ENCODE data around the gene CCDC86. TPM values are rescaled to one million over a fixed set of nuclear protein-coding genes. Genes with fewer than 3 reads are reported as not detected.

Gene CCDC86
- total RNA-seq, 1 donor from 2014 or later: 3.3 TPM

GRCh38 chr11:60866911-60867870 is 25.3 kb downstream of the CCDC86 start, which contains the start of gene ZP1:
Gene ZP1 (plus strand): TSS chr11:60867542. CDS start chr11:60867562, 20 bp downstream.
- Histone ChIP-seq H3K4me2 (no peak within 1 kb of the TSS), H3K27ac (no peak within 1 kb of the TSS), H4K20me1 (ENCODE audit: low read depth) (no peaks in the 10 kb centered on the region), H3F3A (ENCODE audit: low read depth) (no peaks in the 10 kb centered on the region), H3K27me3 (no peaks in the 10 kb centered on the region), H3K9me3 (ENCODE audit: low read depth) (no peaks in the 10 kb centered on the region), H3K9ac (no peak within 1 kb of the TSS), H3K4me3 (no peak within 1 kb of the TSS), H3K4me1 (no peaks in the 10 kb centered on the region), H3K79me2 (ENCODE audit: low read depth) (no peaks in the 10 kb centered on the region), H3K36me3 (no peaks in the 10 kb centered on the region), H2AFZ (replicated peaks) (no peak within 1 kb of the TSS)
- no peak within 1 kb of the TSS for H3K27ac Mint-ChIP-seq
- H3K36me3 Mint-ChIP-seq: no peaks in the 10 kb centered on the region
- H3K4me3 Mint-ChIP-seq: no peak within 1 kb of the TSS
- no peak for DNase-seq (ENCODE audit: low spot score)
- H3K4me1 Mint-ChIP-seq: peaks cover 3% of the 10 kb centered on the region
- no peaks in the 10 kb centered on the region for H3K9me3 Mint-ChIP-seq
- TF ChIP-seq EZH2 (IDR thresholded peaks at IDR 0.05) (no peak), CTCF (IDR thresholded peaks at IDR 0.05) (no peak), EZH2phosphoT487 (IDR thresholded peaks at IDR 0.05) (no peak)
- H3K27me3 Mint-ChIP-seq (ENCODE audit: insufficient read depth, low read depth): no peaks in the 10 kb centered on the region

- no peaks in the 10 kb centered on the region for H3K36me3 ChIP-seq
- TF ChIP-seq EZH2 (IDR thresholded peaks at IDR 0.05) (no peak), CTCF (IDR thresholded peaks at IDR 0.05) (no peak), EZH2phosphoT487 (IDR thresholded peaks at IDR 0.05) (no peak)
- no peak overlapping the region for H3K4me2 ChIP-seq
- Mint-ChIP-seq H3K27ac (no peak overlapping the region), H3K36me3 (no peaks in the 10 kb centered on the region), H3K4me3 (no peak overlapping the region), H3K9me3 (no peaks in the 10 kb centered on the region), H3K27me3 (ENCODE audit: insufficient read depth, low read depth) (no peaks in the 10 kb centered on the region), H3K4me1 (peaks cover 6% of the 10 kb centered on the region)
- H2AFZ ChIP-seq (replicated peaks): no peak overlapping the region
- no peak overlapping the region for H3K9ac ChIP-seq
- no peak for DNase-seq (ENCODE audit: low spot score)
- H3K27ac ChIP-seq: no peak overlapping the region
- H3K4me3 ChIP-seq: no peak overlapping the region
- H3F3A ChIP-seq (ENCODE audit: low read depth): no peaks in the 10 kb centered on the region
- no peaks in the 10 kb centered on the region for H3K27me3 ChIP-seq
- no peaks in the 10 kb centered on the region for H3K79me2 ChIP-seq (ENCODE audit: low read depth)
- H3K9me3 ChIP-seq (ENCODE audit: low read depth): no peaks in the 10 kb centered on the region
- no peaks in the 10 kb centered on the region for H4K20me1 ChIP-seq (ENCODE audit: low read depth)
- H3K4me1 ChIP-seq: no peaks in the 10 kb centered on the region
Measured at GRCh38 chr11:60867871-60868681, 26.2 kb downstream of the CCDC86 start.

- no peak overlapping the region for H3K27ac Mint-ChIP-seq
- Histone ChIP-seq H3K9me3 (ENCODE audit: low read depth) (no peaks in the 10 kb centered on the region), H2AFZ (replicated peaks) (no peak overlapping the region), H3F3A (ENCODE audit: low read depth) (no peaks in the 10 kb centered on the region), H3K27me3 (no peaks in the 10 kb centered on the region), H4K20me1 (ENCODE audit: low read depth) (no peaks in the 10 kb centered on the region), H3K4me2 (no peak overlapping the region), H3K9ac (no peak overlapping the region), H3K4me3 (no peak overlapping the region), H3K4me1 (no peaks in the 10 kb centered on the region), H3K27ac (no peak overlapping the region), H3K79me2 (ENCODE audit: low read depth) (no peaks in the 10 kb centered on the region), H3K36me3 (no peaks in the 10 kb centered on the region)
- H3K36me3 Mint-ChIP-seq: no peaks in the 10 kb centered on the region
- no peak for DNase-seq (ENCODE audit: low spot score)
- no peak overlapping the region for H3K4me3 Mint-ChIP-seq
- H3K9me3 Mint-ChIP-seq: no peaks in the 10 kb centered on the region
- TF ChIP-seq EZH2phosphoT487 (IDR thresholded peaks at IDR 0.05) (no peak), CTCF (IDR thresholded peaks at IDR 0.05) (no peak), EZH2 (IDR thresholded peaks at IDR 0.05) (no peak)
- H3K4me1 Mint-ChIP-seq: peaks cover 6% of the 10 kb centered on the region
- H3K27me3 Mint-ChIP-seq (ENCODE audit: insufficient read depth, low read depth): peaks cover 4% of the 10 kb centered on the region
Measured at GRCh38 chr11:60868682-60869450, 27.0 kb downstream of the CCDC86 start.
